ENCODE data around the gene PPFIA3.

DNA sequence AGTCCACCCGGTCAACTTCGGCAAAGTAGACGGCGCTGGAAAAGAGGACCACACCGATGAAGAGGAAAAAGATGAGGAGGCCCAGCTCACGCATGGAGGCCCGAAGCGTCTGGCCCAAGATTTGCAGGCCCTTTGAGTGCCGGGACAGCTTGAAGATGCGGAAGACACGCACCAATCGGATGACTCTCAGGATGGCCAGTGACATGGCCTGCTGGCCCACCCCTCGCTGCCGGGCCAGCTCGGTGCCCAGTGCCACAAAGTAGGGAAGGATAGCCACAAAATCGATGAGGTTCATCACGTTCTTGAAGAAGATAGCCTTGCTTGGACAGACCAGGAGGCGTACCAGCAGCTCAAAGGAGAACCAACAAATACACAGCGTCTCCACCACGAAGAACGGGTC is 48.9 kb upstream of the PPFIA3 start:
- TF ChIP-seq POLR2A (IDR thresholded peaks at IDR 0.05), result no peak
- TF ChIP-seq, protein P1, sequence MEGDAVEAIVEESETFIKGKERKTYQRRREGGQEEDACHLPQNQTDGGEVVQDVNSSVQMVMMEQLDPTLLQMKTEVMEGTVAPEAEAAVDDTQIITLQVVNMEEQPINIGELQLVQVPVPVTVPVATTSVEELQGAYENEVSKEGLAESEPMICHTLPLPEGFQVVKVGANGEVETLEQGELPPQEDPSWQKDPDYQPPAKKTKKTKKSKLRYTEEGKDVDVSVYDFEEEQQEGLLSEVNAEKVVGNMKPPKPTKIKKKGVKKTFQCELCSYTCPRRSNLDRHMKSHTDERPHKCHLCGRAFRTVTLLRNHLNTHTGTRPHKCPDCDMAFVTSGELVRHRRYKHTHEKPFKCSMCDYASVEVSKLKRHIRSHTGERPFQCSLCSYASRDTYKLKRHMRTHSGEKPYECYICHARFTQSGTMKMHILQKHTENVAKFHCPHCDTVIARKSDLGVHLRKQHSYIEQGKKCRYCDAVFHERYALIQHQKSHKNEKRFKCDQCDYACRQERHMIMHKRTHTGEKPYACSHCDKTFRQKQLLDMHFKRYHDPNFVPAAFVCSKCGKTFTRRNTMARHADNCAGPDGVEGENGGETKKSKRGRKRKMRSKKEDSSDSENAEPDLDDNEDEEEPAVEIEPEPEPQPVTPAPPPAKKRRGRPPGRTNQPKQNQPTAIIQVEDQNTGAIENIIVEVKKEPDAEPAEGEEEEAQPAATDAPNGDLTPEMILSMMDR (IDR thresholded peaks at IDR 0.05), result no peak

Measured in esophagus squamous epithelium (tissue), 4 donors.